ENCODE measurements around the gene EPS15.

The EPS15 gene

GRCh38 chr1:51346086-51346942, 172.8 kb downstream of the EPS15 start:
- H3K9me2 ChIP-seq (ENCODE audit: low read depth, low read length), result no peaks in the 10 kb centered on the region
- TF ChIP-seq, protein P1, sequence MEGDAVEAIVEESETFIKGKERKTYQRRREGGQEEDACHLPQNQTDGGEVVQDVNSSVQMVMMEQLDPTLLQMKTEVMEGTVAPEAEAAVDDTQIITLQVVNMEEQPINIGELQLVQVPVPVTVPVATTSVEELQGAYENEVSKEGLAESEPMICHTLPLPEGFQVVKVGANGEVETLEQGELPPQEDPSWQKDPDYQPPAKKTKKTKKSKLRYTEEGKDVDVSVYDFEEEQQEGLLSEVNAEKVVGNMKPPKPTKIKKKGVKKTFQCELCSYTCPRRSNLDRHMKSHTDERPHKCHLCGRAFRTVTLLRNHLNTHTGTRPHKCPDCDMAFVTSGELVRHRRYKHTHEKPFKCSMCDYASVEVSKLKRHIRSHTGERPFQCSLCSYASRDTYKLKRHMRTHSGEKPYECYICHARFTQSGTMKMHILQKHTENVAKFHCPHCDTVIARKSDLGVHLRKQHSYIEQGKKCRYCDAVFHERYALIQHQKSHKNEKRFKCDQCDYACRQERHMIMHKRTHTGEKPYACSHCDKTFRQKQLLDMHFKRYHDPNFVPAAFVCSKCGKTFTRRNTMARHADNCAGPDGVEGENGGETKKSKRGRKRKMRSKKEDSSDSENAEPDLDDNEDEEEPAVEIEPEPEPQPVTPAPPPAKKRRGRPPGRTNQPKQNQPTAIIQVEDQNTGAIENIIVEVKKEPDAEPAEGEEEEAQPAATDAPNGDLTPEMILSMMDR (IDR thresholded peaks at IDR 0.05; ENCODE audit: low read length), result no peak
- no peak for TF ChIP-seq EZH2 (IDR thresholded peaks at IDR 0.05; ENCODE audit: borderline replicate concordance, low read length)
- no peak overlapping the region for H3K27ac ChIP-seq (ENCODE audit: low read depth, low read length, poor library complexity, severe bottlenecking)
- no peaks in the 10 kb centered on the region; the same call in 1 of the 2 replicates for H3F3A ChIP-seq (ENCODE audit: insufficient read depth, low read length)
- no peak overlapping the region for H3K9ac ChIP-seq (ENCODE audit: low read length)
- no peaks in the 10 kb centered on the region; the same call in 1 of the 2 replicates for H4K20me1 ChIP-seq (ENCODE audit: insufficient read depth, low read length)
- H3K36me3 ChIP-seq (ENCODE audit: insufficient read depth, low read length), result no peaks in the 10 kb centered on the region
- H3K79me2 ChIP-seq (ENCODE audit: insufficient read depth, low read length), result no peaks in the 10 kb centered on the region
- no peak overlapping the region for H3K4me3 ChIP-seq (ENCODE audit: low read depth, low read length, poor library complexity, severe bottlenecking)
- H2AFZ ChIP-seq (ENCODE audit: low read length), result no peak overlapping the region
- no peak overlapping the region for H3K4me2 ChIP-seq (ENCODE audit: low read length)
- H3K9me3 ChIP-seq (ENCODE audit: low read length), result no peaks in the 10 kb centered on the region
- H3K27me3 ChIP-seq (ENCODE audit: insufficient read depth, low read length), result peaks cover 23% of the 10 kb centered on the region
- H3K4me1 ChIP-seq (ENCODE audit: insufficient read depth, low read length, severe bottlenecking), result peaks cover 13% of the 10 kb centered on the region

- TF ChIP-seq EZH2 (IDR thresholded peaks at IDR 0.05; ENCODE audit: borderline replicate concordance, low read length), result no peak
- TF ChIP-seq, protein P1 (IDR thresholded peaks at IDR 0.05; ENCODE audit: low read length), result no peak
- Histone ChIP-seq H3K4me3 (ENCODE audit: low read depth, low read length, poor library complexity, severe bottlenecking) (peak overlapping the region; percentile 39), H3K27me3 (ENCODE audit: insufficient read depth, low read length) (peaks cover 23% of the 10 kb centered on the region), H3K36me3 (ENCODE audit: insufficient read depth, low read length) (no peaks in the 10 kb centered on the region), H3K27ac (ENCODE audit: low read depth, low read length, poor library complexity, severe bottlenecking) (no peak overlapping the region), H3K9ac (ENCODE audit: low read length) (no peak overlapping the region), H4K20me1 (ENCODE audit: insufficient read depth, low read length) (no peaks in the 10 kb centered on the region; the same call in 1 of the 2 replicates), H3K79me2 (ENCODE audit: insufficient read depth, low read length) (no peaks in the 10 kb centered on the region), H3K9me3 (ENCODE audit: low read length) (no peaks in the 10 kb centered on the region), H2AFZ (ENCODE audit: low read length) (no peak overlapping the region), H3K4me1 (ENCODE audit: insufficient read depth, low read length, severe bottlenecking) (peaks cover 13% of the 10 kb centered on the region), H3F3A (ENCODE audit: insufficient read depth, low read length) (no peaks in the 10 kb centered on the region; the same call in 1 of the 2 replicates), H3K4me2 (ENCODE audit: low read length) (peak overlapping the region; percentile 60), H3K9me2 (ENCODE audit: low read depth, low read length) (no peaks in the 10 kb centered on the region)
Observed at GRCh38 chr1:51345300-51345687, 173.8 kb downstream of the EPS15 start.

DNA sequence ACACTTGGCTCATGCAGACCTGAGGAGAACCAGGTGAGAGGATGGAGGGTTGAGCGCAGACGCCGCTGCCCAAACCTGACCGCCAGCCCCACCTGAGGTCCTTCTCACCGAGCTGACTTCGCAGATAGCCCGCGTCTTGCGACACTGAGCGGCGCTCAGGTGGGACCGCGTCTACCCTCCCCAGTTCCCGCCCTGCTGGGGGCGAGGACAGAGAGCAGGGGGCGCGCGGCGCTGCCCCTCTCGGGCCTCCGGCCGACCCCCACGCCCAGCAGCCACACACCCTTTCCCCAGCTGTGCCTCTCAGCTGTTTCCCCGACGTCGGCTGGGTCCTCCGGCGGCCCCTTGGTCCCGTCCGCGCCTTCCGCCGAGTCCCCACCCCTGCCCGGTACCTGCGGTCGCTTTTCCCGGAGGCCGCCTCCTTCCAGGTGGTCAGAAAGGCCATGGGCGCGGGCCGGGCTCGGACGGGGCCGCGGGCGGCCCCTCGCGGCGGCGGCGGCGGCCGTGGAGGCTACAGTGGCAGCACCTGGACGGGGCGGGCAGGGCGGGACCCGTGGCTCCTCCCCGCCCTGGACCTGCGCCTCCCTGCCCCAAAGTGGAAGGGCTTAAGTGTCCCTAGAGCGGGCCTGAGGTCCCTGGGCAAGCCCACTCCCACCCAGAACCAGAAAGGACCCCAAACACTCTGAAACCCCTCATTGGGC, 174.3 kb downstream of the EPS15 start:
- peak overlapping the region; percentile 39 for H3K4me3 ChIP-seq (ENCODE audit: low read depth, low read length, poor library complexity, severe bottlenecking)
- no peak overlapping the region; the same call in 1 of the 2 replicates for H3K9ac ChIP-seq (ENCODE audit: low read length)
- no peaks in the 10 kb centered on the region for H3K79me2 ChIP-seq (ENCODE audit: insufficient read depth, low read length)
- no peaks in the 10 kb centered on the region for H3K36me3 ChIP-seq (ENCODE audit: insufficient read depth, low read length)
- H3K4me1 ChIP-seq (ENCODE audit: insufficient read depth, low read length, severe bottlenecking), result peaks cover 13% of the 10 kb centered on the region
- H2AFZ ChIP-seq (ENCODE audit: low read length), result no peak overlapping the region
- TF ChIP-seq EZH2 (IDR thresholded peaks at IDR 0.05; ENCODE audit: borderline replicate concordance, low read length), result no peak
- TF ChIP-seq, protein P1 (IDR thresholded peaks at IDR 0.05; ENCODE audit: low read length), result no peak
- H3K27me3 ChIP-seq (ENCODE audit: insufficient read depth, low read length), result peaks cover 23% of the 10 kb centered on the region
- H3F3A ChIP-seq (ENCODE audit: insufficient read depth, low read length), result no peaks in the 10 kb centered on the region; the same call in 1 of the 2 replicates
- peak overlapping the region; percentile 60 for H3K4me2 ChIP-seq (ENCODE audit: low read length)
- no peaks in the 10 kb centered on the region for H3K9me3 ChIP-seq (ENCODE audit: low read length)
- H3K9me2 ChIP-seq (ENCODE audit: low read depth, low read length), result no peaks in the 10 kb centered on the region
- H4K20me1 ChIP-seq (ENCODE audit: insufficient read depth, low read length), result no peaks in the 10 kb centered on the region; the same call in 1 of the 2 replicates
- H3K27ac ChIP-seq (ENCODE audit: low read depth, low read length, poor library complexity, severe bottlenecking), result no peak overlapping the region
